AG08396 (cell line): Measurements from ENCODE around the gene FKRP.
"Not testable (repeated sequence)": the region's sequence is repeated elsewhere in the genome, so short reads cannot be mapped to it uniquely, and the experiment has no call there.

Experiments used
- DNase-seq: peaks from one replicate; pipeline ENCODE4 v3.0.0; 2012; ENCODE audit warnings: low spot score, mixed read lengths

The FKRP gene

GRCh38 chr19:46745521-46746280, at the start of gene FKRP:
TSS of gene FKRP (plus strand) at chr19:46746057. CDS start at chr19:46755451, 9,394 bp downstream.
- DNase-seq, result peak; percentile 66

- no peak for DNase-seq
These were observed 49.0 kb upstream of the FKRP start for GRCh38 chr19:46696866-46697203.

GRCh38 chr19:46697204-46697960, 48.5 kb upstream of the FKRP start:
- DNase-seq, result peak; percentile 88

GRCh38 chr19:46698395-46699321, 47.2 kb upstream of the FKRP start:
- DNase-seq, result no peak

GRCh38 chr19:46700704-46701103, 45.2 kb upstream of the FKRP start:
- DNase-seq, result no peak

- DNase-seq, result peak; percentile 88
These were observed 41.3 kb upstream of the FKRP start for GRCh38 chr19:46704379-46705076.

- no peak for DNase-seq
These were observed 35.2 kb upstream of the FKRP start for GRCh38 chr19:46710687-46711086.

GRCh38 chr19:46712768-46713338, 33.0 kb upstream of the FKRP start:
- DNase-seq, result not testable (repeated sequence)

- DNase-seq, result peak; percentile 93
These were observed 31.9 kb upstream of the FKRP start for GRCh38 chr19:46713781-46714443.

- no peak for DNase-seq
These were observed 31.3 kb upstream of the FKRP start for GRCh38 chr19:46714444-46715106.

- no peak for DNase-seq
These were observed 30.3 kb upstream of the FKRP start for GRCh38 chr19:46715620-46715974.

- DNase-seq, result peak; percentile 64
These were observed 29.7 kb upstream of the FKRP start for GRCh38 chr19:46715975-46716671.

GRCh38 chr19:46716672-46717033, 29.2 kb upstream of the FKRP start:
- DNase-seq, result peak; percentile 46

GRCh38 chr19:46717034-46717715, 28.7 kb upstream of the FKRP start, which contains the start of gene PRKD2:
TSS of gene PRKD2 (minus strand) at chr19:46717114. CDS start at chr19:46716370, 744 bp downstream.
- peak; percentile 96 for DNase-seq

GRCh38 chr19:46717716-46718143, 28.1 kb upstream of the FKRP start:
- DNase-seq, result no peak

- no peak for DNase-seq
These were observed 27.5 kb upstream of the FKRP start for GRCh38 chr19:46718157-46718933.

GRCh38 chr19:46718934-46719622, 26.8 kb upstream of the FKRP start:
- no peak for DNase-seq
